PC-3 (cell line): ENCODE results near the gene UQCR11.

ENCODE experiments used
- EZH2 ChIP-seq: fragments of 300-600 bp; sonication (generic); IDR thresholded peaks from one replicate; pipeline ENCODE4 v1.6.1; 2017; ENCODE audit warnings: antibody characterized with exemption, mild to moderate bottlenecking, low read length; ENCODE audit not compliant: unreplicated experiment
- EZH2phosphoT487 ChIP-seq: fragments of 300-600 bp; sonication (generic); IDR thresholded peaks from 2 replicates; pipeline ENCODE4 v1.6.1; 2018; ENCODE audit warnings: mild to moderate bottlenecking, antibody characterized with exemption, low read length, borderline replicate concordance
- TF ChIP-seq, protein P1 (sequence below): fragments of 300-600 bp; sonication (generic); conservative IDR thresholded peaks from 2 replicates; pipeline ENCODE4 v1.5.1; 2017; ENCODE audit warnings: antibody characterized with exemption, low read depth, mild to moderate bottlenecking, low read length

- TF ChIP-seq, protein P1, sequence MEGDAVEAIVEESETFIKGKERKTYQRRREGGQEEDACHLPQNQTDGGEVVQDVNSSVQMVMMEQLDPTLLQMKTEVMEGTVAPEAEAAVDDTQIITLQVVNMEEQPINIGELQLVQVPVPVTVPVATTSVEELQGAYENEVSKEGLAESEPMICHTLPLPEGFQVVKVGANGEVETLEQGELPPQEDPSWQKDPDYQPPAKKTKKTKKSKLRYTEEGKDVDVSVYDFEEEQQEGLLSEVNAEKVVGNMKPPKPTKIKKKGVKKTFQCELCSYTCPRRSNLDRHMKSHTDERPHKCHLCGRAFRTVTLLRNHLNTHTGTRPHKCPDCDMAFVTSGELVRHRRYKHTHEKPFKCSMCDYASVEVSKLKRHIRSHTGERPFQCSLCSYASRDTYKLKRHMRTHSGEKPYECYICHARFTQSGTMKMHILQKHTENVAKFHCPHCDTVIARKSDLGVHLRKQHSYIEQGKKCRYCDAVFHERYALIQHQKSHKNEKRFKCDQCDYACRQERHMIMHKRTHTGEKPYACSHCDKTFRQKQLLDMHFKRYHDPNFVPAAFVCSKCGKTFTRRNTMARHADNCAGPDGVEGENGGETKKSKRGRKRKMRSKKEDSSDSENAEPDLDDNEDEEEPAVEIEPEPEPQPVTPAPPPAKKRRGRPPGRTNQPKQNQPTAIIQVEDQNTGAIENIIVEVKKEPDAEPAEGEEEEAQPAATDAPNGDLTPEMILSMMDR = no peak
- TF ChIP-seq EZH2 = no peak
- no peak for TF ChIP-seq EZH2phosphoT487
Measured at GRCh38 chr19:1612114-1613086, 7.1 kb upstream of the UQCR11 start.
